Kidney (tissue), 14 donors: ENCODE results near the gene IQUB. TPM values are rescaled to one million over a fixed set of nuclear protein-coding genes. Genes with fewer than 3 reads are reported as not detected.

ENCODE experiments used
- DNase-seq, 5 donors: peaks; one replicate each; pipeline ENCODE4 v3.0.0-alpha.2; 2013 to 2020
- FAIRE-seq: peaks from 2 replicates; lab custom pipeline; 2012; peaks lifted over from hg19 to GRCh38; lab: Jason Lieb, UNC
- H3K27ac ChIP-seq, 2 donors: one replicate each; pipeline ENCODE4 v1.7.0; 2013; ENCODE audit warnings: low read depth in 2 of 2, low read length in 2 of 2, inconsistent platforms in 1 of 2
- H3K27me3 ChIP-seq: one replicate; pipeline ENCODE4 v1.7.1; 2013; ENCODE audit warnings: low read length, inconsistent platforms; ENCODE audit not compliant: control insufficient read depth, insufficient read depth
- H3K36me3 ChIP-seq, 3 donors: one replicate each; pipeline versions ENCODE4 v1.7.0 to v1.7.1; 2013; ENCODE audit warnings: low read length in 3 of 3, control low read depth in 1 of 3, inconsistent platforms in 1 of 3; ENCODE audit not compliant: insufficient read depth in 3 of 3, control insufficient read depth in 2 of 3
- H3K4me1 ChIP-seq, 3 donors: one replicate each; pipeline versions ENCODE4 v1.7.0 to v1.7.1; 2013; ENCODE audit warnings: low read length in 3 of 3, inconsistent platforms in 1 of 3, low read depth in 1 of 3; ENCODE audit not compliant: control insufficient read depth in 2 of 3, insufficient read depth in 2 of 3
- H3K4me3 ChIP-seq, 3 donors: one replicate each; pipeline versions ENCODE4 v1.7.0 to v1.8.1; 2013; ENCODE audit warnings: low read length in 3 of 3, control low read depth in 1 of 3, inconsistent platforms in 1 of 3
- H3K9ac ChIP-seq, 3 donors: one replicate each; pipeline versions ENCODE4 v1.7.0 to v1.7.1; 2013; ENCODE audit warnings: low read length in 3 of 3, control low read depth in 1 of 3, inconsistent platforms in 1 of 3
- H3K9me3 ChIP-seq, 3 donors: one replicate each; pipeline versions ENCODE4 v1.7.0 to v1.7.1; 2013; ENCODE audit warnings: low read length in 3 of 3, control low read depth in 1 of 3, inconsistent platforms in 1 of 3; ENCODE audit not compliant: control insufficient read depth in 2 of 3, insufficient read depth in 1 of 3
- intact Hi-C: fragments of 100-400 bp; cut with DNase I; formaldehyde crosslinking; loops from one replicate; pipeline ENCODE4 v1.11.1; 2022
- polyA plus RNA-seq: library from polyadenylated mRNA; stranded (reverse); fragments of 350-450 nt; fragmentation: Illumina TruSeq; extraction: RNeasy Lipid Tissue Mini Kit (QIAGEN cat#74804); gene quantifications from one replicate; pipeline ENCODE4 v1.2.3, GENCODE V29; 2014; ENCODE audit warnings: low read depth, low replicate concordance; ENCODE audit not compliant: insufficient read depth
- total RNA-seq: library from RNA; stranded (reverse); fragmentation: NEBNext Ultra II Directional; extraction: Animal tissue kit (Norgen Biotek cat#: 25700); gene quantifications from one replicate; pipeline ENCODE4 v1.2.1, GENCODE V29; 2021
- TF ChIP-seq, protein P1 (sequence below): IDR thresholded peaks from 3 replicates; pipeline ENCODE4 v1.5.1; 2012; ENCODE audit warnings: mild to moderate bottlenecking, moderate library complexity, borderline replicate concordance; ENCODE audit not compliant: insufficient read depth; ENCODE audit errors: extremely low read depth
- donor health status: control.
- donor health status: control.
- donor health status: control.
- donor health status: control.
- donor health status: control.
- donor health status: DM: yes; HTN: yes; CAD: no.
- donor health status: Normal renal cell carcinoma (clear cell type).

Gene IQUB
- total and polyA plus RNA-seq, 2 donors from 2014 or later, result 1.8 to 6.9 TPM

DNA sequence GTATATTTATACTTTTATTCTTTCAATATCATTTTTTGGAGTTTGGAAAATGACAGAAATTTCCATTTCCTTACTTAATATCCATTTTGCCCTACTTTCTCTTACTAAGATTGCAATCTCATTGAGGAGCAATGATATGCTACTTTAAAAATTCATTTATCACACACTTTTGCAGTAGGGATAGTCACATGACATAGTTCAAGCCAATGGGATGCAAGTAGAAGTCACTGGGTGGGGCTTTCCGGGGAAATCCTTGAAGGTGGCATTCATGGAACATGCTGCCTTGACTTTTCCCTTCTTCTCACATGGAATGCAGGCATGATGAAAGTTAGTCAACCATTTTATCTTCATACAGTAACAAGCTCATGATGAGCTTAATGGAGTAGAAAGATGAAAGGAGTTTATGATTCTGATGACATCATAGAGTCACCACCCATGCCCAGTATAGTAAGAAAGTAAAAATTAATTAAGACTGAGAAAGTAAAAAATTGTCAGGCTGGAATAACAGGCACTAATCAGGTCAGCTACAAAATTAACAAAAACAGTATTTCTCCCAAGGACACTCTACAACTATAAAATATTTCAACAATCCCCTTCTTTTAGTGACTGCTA lies 33.4 kb downstream of the IQUB start:
- H3K9me3 ChIP-seq, result peaks cover 0 to 6% (median 0%) of the 10 kb centered on the region in 3 donors
- H3K36me3 ChIP-seq, result no peaks in the 10 kb centered on the region
- H3K27ac ChIP-seq, result no peak overlapping the region
- H3K4me1 ChIP-seq, result no peaks in the 10 kb centered on the region
- TF ChIP-seq, protein P1, sequence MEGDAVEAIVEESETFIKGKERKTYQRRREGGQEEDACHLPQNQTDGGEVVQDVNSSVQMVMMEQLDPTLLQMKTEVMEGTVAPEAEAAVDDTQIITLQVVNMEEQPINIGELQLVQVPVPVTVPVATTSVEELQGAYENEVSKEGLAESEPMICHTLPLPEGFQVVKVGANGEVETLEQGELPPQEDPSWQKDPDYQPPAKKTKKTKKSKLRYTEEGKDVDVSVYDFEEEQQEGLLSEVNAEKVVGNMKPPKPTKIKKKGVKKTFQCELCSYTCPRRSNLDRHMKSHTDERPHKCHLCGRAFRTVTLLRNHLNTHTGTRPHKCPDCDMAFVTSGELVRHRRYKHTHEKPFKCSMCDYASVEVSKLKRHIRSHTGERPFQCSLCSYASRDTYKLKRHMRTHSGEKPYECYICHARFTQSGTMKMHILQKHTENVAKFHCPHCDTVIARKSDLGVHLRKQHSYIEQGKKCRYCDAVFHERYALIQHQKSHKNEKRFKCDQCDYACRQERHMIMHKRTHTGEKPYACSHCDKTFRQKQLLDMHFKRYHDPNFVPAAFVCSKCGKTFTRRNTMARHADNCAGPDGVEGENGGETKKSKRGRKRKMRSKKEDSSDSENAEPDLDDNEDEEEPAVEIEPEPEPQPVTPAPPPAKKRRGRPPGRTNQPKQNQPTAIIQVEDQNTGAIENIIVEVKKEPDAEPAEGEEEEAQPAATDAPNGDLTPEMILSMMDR, result no peak
- FAIRE-seq (no peak), DNase-seq (peak in 1 of 5 donors; percentile 13)
- no peaks in the 10 kb centered on the region for H3K27me3 ChIP-seq
- H3K4me3 ChIP-seq, result no peak overlapping the region
- intact Hi-C loops, result no loop called here
- H3K9ac ChIP-seq, result no peak overlapping the region

DNA sequence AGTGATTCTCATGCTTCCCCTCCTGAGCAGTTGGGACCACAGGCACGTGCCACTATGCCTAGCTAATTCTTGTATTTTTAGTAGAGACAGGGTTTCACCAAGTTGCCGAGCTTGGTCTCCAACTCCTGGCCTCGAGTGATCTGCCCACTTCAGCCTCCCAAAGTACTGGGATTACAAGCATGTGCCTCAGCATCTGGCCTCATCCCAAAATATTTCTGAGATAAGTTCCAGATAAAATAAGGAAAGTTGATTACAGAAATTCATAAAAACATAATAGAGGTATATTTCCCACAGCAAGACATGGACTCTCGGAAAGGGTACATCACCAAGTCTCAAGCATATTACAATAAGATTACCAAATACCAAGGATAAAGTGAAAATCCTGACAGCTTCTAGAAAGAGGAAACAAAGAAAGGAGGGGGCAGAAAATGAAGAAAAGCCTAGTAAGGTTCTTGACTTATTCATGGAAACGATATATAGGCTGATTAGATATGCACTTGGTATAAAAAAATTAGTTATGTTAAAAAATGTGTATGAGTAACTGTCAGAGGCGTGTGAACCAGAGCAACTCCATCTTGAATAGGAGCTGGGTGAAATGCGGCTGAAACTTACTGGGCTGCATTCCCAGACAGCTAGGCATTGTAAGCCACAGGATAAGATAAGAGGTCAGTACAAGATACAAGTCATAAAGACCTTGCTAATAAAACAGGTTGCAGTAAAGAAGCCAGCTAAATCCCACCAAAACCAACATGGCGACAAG lies 35.0 kb downstream of the IQUB start:
- no peak overlapping the region for H3K27ac ChIP-seq
- H3K4me1 ChIP-seq, result no peaks in the 10 kb centered on the region
- no peaks in the 10 kb centered on the region for H3K27me3 ChIP-seq
- FAIRE-seq, result no peak
- H3K9ac ChIP-seq, result no peak overlapping the region
- intact Hi-C loops, result no loop called here
- no peaks in the 10 kb centered on the region for H3K9me3 ChIP-seq
- DNase-seq, result no peak
- TF ChIP-seq, protein P1, result no peak
- no peaks in the 10 kb centered on the region for H3K36me3 ChIP-seq
- H3K4me3 ChIP-seq, result no peak overlapping the region

DNA sequence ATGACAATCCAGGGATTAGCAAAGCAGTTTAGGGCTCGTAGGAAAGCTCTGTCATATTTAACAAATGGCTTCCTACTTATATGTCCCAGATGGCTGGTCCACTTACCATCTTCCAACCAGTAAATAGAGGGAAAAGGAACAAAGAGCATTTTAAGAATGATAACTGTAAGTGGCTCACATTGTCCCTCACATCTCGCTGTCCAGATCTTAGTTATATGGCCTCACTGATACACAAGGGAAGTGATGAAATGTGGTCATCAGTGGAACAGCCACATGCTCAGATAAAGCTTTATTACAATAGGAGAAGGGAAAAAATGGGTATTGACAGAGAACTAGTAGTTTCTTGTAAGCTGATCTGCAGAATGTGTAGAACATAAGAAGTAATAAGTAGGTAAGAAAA lies 35.8 kb downstream of the IQUB start:
- no peak overlapping the region for H3K9ac ChIP-seq
- TF ChIP-seq, protein P1, result no peak
- no peaks in the 10 kb centered on the region for H3K9me3 ChIP-seq
- FAIRE-seq, result no peak
- no peaks in the 10 kb centered on the region for H3K27me3 ChIP-seq
- H3K36me3 ChIP-seq, result no peaks in the 10 kb centered on the region
- H3K4me1 ChIP-seq, result no peaks in the 10 kb centered on the region
- no peak for DNase-seq
- intact Hi-C loops, result no loop called here
- H3K4me3 ChIP-seq, result no peak overlapping the region
- H3K27ac ChIP-seq, result no peak overlapping the region
